Measurements from ENCODE around the gene OFD1.
"Not testable (repeated sequence)": the region's sequence is repeated elsewhere in the genome, so short reads cannot be mapped to it uniquely, and the experiment has no call there.

The OFD1 gene

GRCh38 chrX:13702111-13702789, 32.3 kb upstream of the OFD1 start:
- no peak for DNase-seq (ENCODE audit: low read depth)

DNA sequence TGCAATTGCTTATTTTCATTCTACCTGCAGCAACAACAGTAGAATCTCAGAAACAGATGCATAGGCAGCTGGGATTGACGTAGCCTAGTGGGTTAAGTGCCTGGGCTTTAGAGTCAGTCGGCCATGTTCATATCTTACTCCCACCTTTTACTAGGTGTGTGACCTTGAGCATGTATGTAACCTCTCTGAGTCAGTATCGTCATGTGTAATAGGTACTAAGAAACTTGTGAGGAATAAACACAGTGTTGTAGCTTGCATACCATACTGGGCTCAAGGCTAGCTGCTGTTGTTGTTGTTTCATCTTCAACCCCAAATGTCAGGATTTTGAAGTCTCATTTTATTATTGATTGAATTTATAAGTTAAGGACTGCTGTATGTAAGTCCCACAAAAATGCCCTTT, 31.4 kb upstream of the OFD1 start:
- DNase-seq (ENCODE audit: low read depth), result no peak

DNA sequence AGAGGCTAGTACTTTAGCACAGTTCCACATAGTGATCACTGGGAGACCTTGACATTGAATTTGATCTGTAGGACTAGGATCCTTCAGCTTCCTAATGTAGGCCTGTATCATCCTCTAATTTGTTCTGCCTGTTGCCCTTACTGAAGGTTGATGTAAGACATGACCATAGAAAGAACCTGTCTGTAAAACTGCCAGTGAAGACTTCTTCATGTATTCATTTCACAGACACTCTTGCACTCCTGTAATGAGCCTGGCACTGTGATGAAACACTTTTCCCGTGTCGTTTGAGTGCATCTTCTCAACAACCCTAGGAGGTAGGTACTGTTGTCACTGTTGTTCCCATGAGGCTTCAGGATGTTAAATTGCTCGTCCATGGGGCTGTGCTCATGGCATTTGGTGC, 31.0 kb upstream of the OFD1 start:
- DNase-seq (ENCODE audit: low read depth), result no peak

- DNase-seq (ENCODE audit: low read depth), result no peak
Measured at GRCh38 chrX:13711141-13711540, 23.4 kb upstream of the OFD1 start.

- no peak for DNase-seq (ENCODE audit: low read depth)
Measured at GRCh38 chrX:13716455-13716854, 18.1 kb upstream of the OFD1 start.

DNA sequence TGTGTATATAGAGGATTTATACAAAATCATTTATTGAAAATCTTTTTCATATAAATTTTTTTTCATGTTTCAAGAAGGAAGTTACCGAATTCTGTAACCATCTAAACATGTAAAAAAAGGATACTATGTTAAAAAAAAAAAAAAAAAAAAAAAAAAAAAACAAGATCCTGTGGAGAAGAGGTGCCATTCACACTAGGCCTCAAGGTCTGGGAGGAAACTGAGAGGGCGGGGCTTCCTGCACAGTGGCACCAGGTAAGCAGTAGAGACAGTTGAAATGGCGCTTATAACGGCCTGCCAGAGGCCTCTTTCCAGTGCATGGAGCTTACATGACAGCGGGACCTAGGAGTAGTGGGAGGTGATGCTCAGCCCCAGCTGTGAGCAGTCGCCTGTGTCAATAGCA, 17.6 kb upstream of the OFD1 start:
- no peak for DNase-seq (ENCODE audit: low read depth)

DNA sequence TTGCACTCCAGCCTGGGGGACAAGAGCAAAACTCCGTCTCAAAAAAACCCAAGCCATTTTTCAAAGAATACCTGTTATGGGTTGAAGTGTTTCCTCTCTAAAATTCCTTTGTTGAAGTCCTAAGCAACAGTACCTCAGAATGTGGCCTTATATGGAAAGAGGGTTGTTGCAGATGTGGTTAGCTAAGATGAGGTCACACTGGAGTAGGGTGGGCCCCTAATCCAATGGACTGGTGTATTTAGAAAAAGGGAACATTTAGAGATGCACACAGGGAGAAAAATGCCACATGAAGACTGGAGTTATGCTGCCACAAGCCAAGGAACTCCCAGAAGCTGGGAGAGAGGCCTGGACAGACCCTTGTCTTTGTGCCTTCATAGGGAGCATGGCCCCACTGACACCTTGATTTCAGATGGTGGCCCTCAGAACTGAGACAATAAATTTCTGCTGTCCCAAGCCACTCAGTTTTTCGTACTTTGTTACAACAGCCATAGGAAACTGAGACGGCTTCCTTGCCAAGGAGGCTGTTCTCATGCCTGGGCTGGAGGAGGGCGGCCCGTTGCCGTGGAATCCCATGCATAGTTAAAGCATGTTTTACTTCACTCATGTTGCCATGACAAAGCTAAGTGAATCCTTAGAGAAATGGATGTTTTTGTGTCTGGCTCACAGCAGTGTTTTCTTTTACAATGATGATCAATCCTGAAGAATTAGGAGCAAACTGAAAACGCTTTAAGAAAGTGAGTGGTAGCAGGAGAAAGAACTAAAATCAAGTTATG, 16.7 kb upstream of the OFD1 start:
- DNase-seq (ENCODE audit: low read depth), result no peak

DNA sequence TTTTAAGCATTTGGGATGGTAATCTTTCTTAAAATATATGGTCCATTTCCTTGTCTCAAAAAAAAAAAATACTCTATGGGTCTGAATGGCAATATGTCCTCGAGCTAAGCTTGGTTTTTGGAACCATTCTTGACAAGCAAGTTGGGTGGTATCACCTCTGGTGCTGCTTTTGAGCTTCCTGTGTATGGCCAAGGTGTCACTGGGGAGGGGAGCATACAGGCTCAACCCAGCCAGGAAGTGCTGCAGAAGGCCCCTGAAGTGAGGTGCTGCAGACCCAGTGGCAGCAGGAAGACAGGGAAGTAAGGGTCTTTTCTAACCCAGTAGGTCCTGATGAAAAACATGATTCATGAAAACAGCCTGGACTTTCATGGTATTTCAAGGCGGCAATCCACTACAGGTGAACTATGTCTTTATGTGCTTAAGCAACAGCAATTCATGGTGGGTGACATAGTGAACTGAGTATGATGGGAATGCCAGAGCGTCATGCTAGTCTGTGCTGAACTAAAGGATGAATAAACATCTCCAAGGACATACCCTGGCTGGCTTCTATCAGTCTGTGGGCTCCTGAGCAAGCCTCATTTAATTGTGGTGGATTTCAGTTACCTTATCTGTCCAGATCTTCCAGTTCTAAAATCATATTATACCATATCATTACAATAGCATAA, 15.2 kb upstream of the OFD1 start:
- DNase-seq (ENCODE audit: low read depth), result no peak

DNA sequence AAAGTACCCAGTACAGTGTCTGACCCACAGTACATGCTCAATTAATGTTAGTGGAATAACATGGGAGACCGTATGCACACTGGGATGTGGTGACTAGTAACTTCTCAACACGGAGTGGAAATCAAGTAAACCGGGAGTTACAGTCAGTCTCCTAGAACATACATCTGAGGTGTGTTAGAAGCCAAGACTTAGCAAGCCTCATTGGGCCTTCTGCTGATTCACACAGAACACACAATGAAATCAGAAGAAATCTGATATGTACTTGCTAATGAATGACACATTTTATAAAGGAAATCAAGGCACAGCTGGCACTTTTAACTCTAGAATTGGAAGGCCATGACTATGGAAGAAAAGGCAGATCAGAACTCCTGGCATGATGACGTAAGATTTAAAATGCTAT, 13.2 kb upstream of the OFD1 start:
- no peak for DNase-seq (ENCODE audit: low read depth)

DNA sequence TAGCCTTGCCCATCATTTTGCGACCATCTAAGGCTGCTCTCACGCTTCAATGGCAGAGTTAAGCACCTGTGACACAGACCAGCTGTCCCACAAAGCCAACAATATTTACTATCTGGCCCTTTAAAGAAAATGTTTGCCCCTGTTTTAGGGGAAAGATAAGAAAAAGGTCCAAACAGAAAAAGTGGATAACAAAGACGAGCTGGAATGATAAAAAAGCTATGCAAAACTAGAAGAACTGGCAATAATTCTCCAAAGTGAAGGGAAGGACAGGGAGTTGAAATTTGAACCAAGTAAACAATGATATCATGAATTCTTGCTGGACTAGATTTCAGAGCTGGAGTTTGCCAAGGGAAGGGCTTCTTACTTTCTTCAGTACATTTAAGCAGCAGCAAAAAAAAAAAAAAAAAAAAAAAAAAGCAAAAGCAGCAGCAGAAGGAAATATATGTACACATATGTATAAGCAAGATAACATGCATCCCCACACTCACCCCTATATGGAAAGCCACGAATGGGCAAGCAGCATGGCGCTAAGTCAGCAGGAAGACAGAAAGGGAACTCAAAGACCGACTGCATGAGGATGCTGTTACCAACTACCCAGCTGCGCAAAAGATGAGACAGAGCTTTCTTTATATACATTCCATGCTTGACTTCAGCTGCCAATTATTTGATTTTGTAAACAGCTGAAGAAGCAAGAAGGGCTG, 12.6 kb upstream of the OFD1 start:
- DNase-seq (ENCODE audit: low read depth), result no peak

- DNase-seq (ENCODE audit: low read depth), result peak; percentile 9
Measured at GRCh38 chrX:13724878-13725277, 9.7 kb upstream of the OFD1 start.

GRCh38 chrX:13726583-13726982, 8.0 kb upstream of the OFD1 start:
- not testable (repeated sequence) for DNase-seq (ENCODE audit: low read depth)

DNA sequence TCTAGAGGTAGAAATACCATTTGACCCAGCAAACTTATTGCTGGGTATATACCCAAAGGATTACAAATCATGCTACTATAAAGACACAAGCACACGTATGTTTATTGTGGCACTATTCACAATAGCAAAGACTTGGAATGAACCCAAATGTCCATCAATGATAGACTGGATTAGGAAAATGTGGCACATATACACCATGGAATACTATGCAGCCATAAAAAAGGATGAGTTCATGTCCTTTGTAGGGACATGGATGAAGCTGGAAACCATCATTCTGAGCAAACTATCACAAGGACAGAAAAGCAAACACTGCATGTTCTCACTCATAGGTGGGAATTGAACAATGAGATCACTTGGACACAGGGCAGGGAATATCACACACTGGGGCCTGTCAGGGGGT, 4.0 kb upstream of the OFD1 start:
- not testable (repeated sequence) for DNase-seq (ENCODE audit: low read depth)

DNA sequence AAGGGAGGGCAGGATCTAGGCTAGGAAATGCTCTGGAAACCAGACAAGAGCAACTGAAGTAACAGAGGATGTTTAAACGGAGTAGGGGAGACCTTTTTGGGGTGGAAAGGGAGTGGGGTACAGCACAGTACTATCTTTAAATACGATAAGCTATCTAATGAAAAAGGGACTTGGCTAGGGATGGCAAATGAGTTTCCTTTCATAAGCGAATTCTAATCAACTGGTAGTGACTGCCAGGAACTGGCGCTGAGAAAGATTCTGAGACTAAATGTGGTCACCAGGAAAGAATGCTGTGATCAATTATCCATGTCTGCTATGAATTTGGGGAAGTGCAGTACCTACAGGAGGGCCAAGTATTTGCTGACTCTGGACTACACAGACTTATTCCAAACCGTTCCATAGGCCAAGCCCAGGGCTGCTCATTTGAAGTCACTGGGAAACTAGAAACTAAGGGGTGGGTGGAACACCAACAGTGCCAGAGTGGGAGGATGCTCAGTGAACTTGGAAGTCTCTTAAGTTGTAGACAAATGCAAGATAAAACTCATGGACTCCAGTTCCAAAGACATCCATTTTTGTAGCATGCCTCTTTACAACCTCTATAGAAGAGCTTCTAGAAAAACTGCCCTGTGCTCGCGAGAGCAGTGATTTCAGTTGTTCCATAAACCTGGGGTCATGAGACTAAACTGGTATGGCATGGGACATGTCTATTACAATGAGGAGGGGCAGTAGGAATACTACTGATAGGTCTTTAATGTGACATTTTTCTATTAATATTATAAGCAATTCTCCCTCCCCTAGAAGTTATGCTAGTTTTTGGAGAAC, 2.1 kb upstream of the OFD1 start:
- no peak for DNase-seq (ENCODE audit: low read depth)

- no peak for DNase-seq (ENCODE audit: low read depth)
Measured at GRCh38 chrX:13733506-13733905, 1.0 kb upstream of the OFD1 start.

DNA sequence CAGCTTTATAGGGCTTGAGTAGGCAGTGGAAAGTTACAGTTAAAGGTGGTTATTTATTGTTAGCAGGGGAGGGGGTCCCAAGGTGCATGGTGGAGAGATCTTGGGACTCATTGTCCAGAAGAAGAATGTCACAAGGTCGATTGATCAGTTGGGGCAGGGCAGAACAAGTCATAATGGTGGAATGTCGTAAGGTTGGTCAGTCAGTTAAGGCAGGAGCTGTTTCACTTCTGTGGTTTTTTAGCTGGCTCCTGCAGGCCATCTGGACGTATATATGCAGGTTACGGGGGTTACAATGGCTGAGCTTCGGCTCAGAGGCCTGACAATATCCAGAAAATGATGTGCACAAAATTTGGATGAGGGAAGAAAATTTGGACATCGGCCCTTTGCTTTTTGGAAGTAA, 7.1 kb downstream of the OFD1 start:
- no peak for DNase-seq (ENCODE audit: low read depth)

GRCh38 chrX:13742397-13743176, 8.0 kb downstream of the OFD1 start:
- DNase-seq (ENCODE audit: low read depth), result no peak

DNA sequence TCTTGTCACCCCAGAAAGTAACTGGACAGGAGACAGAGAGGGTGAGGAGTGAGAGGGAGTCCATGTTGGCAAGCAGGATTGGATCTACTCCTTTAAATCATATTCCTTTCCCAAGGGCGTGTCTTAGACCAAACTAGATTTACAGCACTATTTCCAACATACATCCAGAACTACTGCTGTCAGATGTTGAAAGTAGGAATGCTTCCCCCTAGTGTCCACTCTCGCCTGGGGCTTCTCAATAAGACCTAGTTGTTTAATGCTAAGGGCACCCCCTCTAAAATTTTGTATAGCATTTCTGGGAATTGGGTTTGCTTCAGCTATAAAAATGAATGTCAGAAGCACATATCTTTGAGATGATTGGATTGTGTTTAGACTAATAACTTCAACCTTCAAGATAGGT, 13.3 kb downstream of the OFD1 start:
- no peak for DNase-seq (ENCODE audit: low read depth)

DNA sequence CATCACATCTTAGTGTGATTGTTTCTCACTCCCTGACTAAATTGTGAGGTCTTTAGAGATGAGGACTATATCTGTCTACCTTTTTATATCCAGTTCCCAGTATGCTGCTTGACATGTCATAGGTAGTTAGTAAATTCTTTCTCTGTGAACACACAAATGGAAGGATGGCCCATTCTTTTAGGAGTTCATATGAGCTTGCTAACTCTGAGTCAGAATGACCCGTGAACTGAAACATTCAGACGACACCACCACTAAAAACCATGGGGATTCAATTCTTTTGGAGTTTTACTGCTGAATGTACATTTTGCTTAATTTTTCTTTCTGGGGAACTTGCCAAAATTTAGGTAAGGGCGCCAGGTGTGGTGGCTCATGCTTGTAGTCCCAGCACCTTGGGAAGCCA, 13.9 kb downstream of the OFD1 start:
- no peak for DNase-seq (ENCODE audit: low read depth)

GRCh38 chrX:13750204-13750603, 15.7 kb downstream of the OFD1 start:
- DNase-seq (ENCODE audit: low read depth), result no peak

GRCh38 chrX:13750812-13751211, 16.3 kb downstream of the OFD1 start:
- no peak for DNase-seq (ENCODE audit: low read depth)

Data from activated T-cell treated with anti-CD3 and anti-CD28 coated beads for 1 hour (primary cell).